GM23338 (cell line): ENCODE results near the gene PCDHGA5. TPM values are rescaled to one million over a fixed set of nuclear protein-coding genes. Genes with fewer than 3 reads are reported as not detected.
"Not testable (repeated sequence)": the region's sequence is repeated elsewhere in the genome, so short reads cannot be mapped to it uniquely, and the experiment has no call there.

Experiments used
- ATAC-seq: fragments of 200-7000 bp; cut with Tn5 transposase; 3 replicates; pipeline ENCODE4 v1.9.1; 2020
- DNase-seq: peaks from one replicate; pipeline ENCODE4 v3.0.0-alpha.2; 2015; ENCODE audit warnings: low spot score
- H2AFZ ChIP-seq: fragments of 200-600 bp; sonication (generic); 2 replicates; pipeline ENCODE4 v1.8.0; 2016; ENCODE audit warnings: antibody characterized with exemption, mild to moderate bottlenecking, moderate library complexity
- H3F3A ChIP-seq: fragments of 200-600 bp; sonication (generic); replicated peaks from 2 replicates; pipeline ENCODE4 v1.8.0; 2017; ENCODE audit warnings: antibody characterized with exemption, mixed run types, low read depth
- H3K27ac ChIP-seq: fragments of 200-600 bp; sonication (generic); 2 replicates; pipeline ENCODE4 v1.6.1; 2016; ENCODE audit warnings: low read depth
- H3K27me3 ChIP-seq: fragments of 200-600 bp; sonication (generic); 2 replicates; pipeline ENCODE4 v1.8.0; 2016; ENCODE audit warnings: mild to moderate bottlenecking, mixed run types, moderate library complexity; ENCODE audit not compliant: insufficient read depth
- H3K36me3 ChIP-seq: fragments of 200-600 bp; sonication (generic); 2 replicates; pipeline ENCODE4 v1.8.0; 2016; ENCODE audit warnings: mild to moderate bottlenecking; ENCODE audit not compliant: insufficient read depth
- H3K4me1 ChIP-seq: fragments of 200-600 bp; sonication (generic); 2 replicates; pipeline ENCODE4 v1.8.0; 2016; ENCODE audit warnings: mild to moderate bottlenecking, moderate library complexity; ENCODE audit not compliant: insufficient read depth
- H3K4me2 ChIP-seq: fragments of 200-600 bp; sonication (generic); 2 replicates; pipeline ENCODE4 v1.7.1; 2017; ENCODE audit warnings: mixed run types
- H3K4me3 ChIP-seq: fragments of 200-600 bp; sonication (generic); 2 replicates; pipeline ENCODE4 v1.6.1; 2016; ENCODE audit warnings: mixed run types
- H3K79me2 ChIP-seq: fragments of 200-600 bp; sonication (generic); replicated peaks from 2 replicates; pipeline ENCODE4 v1.8.0; 2017; ENCODE audit warnings: mild to moderate bottlenecking; ENCODE audit not compliant: insufficient read depth
- H3K9me2 ChIP-seq: fragments of 200-600 bp; sonication (generic); 2 replicates; pipeline ENCODE4 v1.8.0; 2017; ENCODE audit not compliant: insufficient read depth
- H4K20me1 ChIP-seq: fragments of 200-600 bp; sonication (generic); replicated peaks from 2 replicates; pipeline ENCODE4 v1.8.0; 2017; ENCODE audit warnings: mild to moderate bottlenecking; ENCODE audit not compliant: insufficient read depth
- H3K27ac Mint-ChIP-seq: 2 replicates; pipeline ENCODE4 v1.8.0; 2020; ENCODE audit warnings: inconsistent platforms, mild to moderate bottlenecking, moderate library complexity, mixed read lengths
- H3K27me3 Mint-ChIP-seq: 3 replicates; pipeline ENCODE4 v1.8.0; 2022; ENCODE audit warnings: low read depth, mild to moderate bottlenecking, moderate library complexity, mixed read lengths, inconsistent platforms; ENCODE audit not compliant: insufficient read depth, poor library complexity
- H3K36me3 Mint-ChIP-seq: 3 replicates; pipeline ENCODE4 v1.8.0; 2021; ENCODE audit warnings: low read depth, mild to moderate bottlenecking, inconsistent platforms, moderate library complexity, mixed read lengths
- H3K4me1 Mint-ChIP-seq: 3 replicates; pipeline ENCODE4 v1.8.0; 2020; ENCODE audit warnings: mild to moderate bottlenecking, inconsistent platforms, mixed read lengths
- H3K4me3 Mint-ChIP-seq: 3 replicates; pipeline ENCODE4 v1.8.0; 2021; ENCODE audit warnings: moderate library complexity, mild to moderate bottlenecking, inconsistent platforms, mixed read lengths
- H3K9me3 Mint-ChIP-seq: 3 replicates; pipeline ENCODE4 v1.8.0; 2020; ENCODE audit warnings: moderate library complexity, mild to moderate bottlenecking, inconsistent platforms, mixed read lengths
- EZH2phosphoT487 ChIP-seq: fragments of 200-600 bp; sonication (generic); IDR thresholded peaks from one replicate; pipeline ENCODE4 v1.8.1; 2018; ENCODE audit warnings: antibody characterized with exemption; ENCODE audit not compliant: unreplicated experiment
- REST ChIP-seq: IDR thresholded peaks from one replicate; pipeline ENCODE4 v1.6.1; 2018; ENCODE audit warnings: antibody characterized with exemption; ENCODE audit not compliant: unreplicated experiment
- polyA plus RNA-seq: library from polyadenylated mRNA; unstranded; fragments of >200 nt; fragmentation: Nextera tagmentation; extraction: Ambion mirVana; gene quantifications from 2 replicates; pipeline ENCODE4 v1.2.1, GENCODE V29; 2016
- total RNA-seq: library from RNA; depleted of rRNA; stranded (reverse); fragments of >200 nt; shearing (Covaris generic); gene quantifications from 2 replicates; pipeline ENCODE4 v1.2.3, GENCODE V29; 2014; rRNA removed

The PCDHGA5 gene
- total and polyA plus RNA-seq, 2 experiments from 2014 or later, result 0.55 to 3.1 TPM

- peak overlapping the region; percentile 45; the same call in 1 of the 2 replicates for H3K4me2 ChIP-seq
- H4K20me1 ChIP-seq, result peaks cover 7% of the 10 kb centered on the region; the same call in 1 of the 2 replicates
- no peaks in the 10 kb centered on the region for H3K36me3 ChIP-seq
- no peaks in the 10 kb centered on the region for H3K9me2 ChIP-seq
- ATAC-seq (peak; percentile 65), DNase-seq (no peak)
- Mint-ChIP-seq H3K4me3 (peak overlapping the region; percentile 90), H3K4me1 (peaks cover 17% of the 10 kb centered on the region), H3K36me3 (peaks cover 50% of the 10 kb centered on the region), H3K9me3 (peaks cover 47% of the 10 kb centered on the region), H3K27me3 (peaks cover 28% of the 10 kb centered on the region), H3K27ac (peak overlapping the region; percentile 89; the same call in 1 of the 2 replicates)
- no peak overlapping the region for H3K27ac ChIP-seq
- peaks cover 12% of the 10 kb centered on the region for H3K27me3 ChIP-seq
- peak overlapping the region; percentile 40; the same call in 1 of the 2 replicates for H3K4me3 ChIP-seq
- H3F3A ChIP-seq, result no peaks in the 10 kb centered on the region
- H3K79me2 ChIP-seq, result 0 out of 2 replicates have a peak, but pooled peaks cover 2% of the 10 kb centered on the region
- no peak overlapping the region; the same call in 1 of the 2 replicates for H2AFZ ChIP-seq
- H3K4me1 ChIP-seq, result peaks cover 2% of the 10 kb centered on the region
- TF ChIP-seq EZH2phosphoT487, result no peak
Observed at GRCh38 chr5:141413540-141414069, 49.6 kb downstream of the PCDHGA5 start.

- H3K27ac ChIP-seq, H2AFZ ChIP-seq, H3K79me2 ChIP-seq, H3F3A ChIP-seq, H3K36me3 ChIP-seq, ATAC-seq, H3K4me3 ChIP-seq, H4K20me1 ChIP-seq, H3K4me2 ChIP-seq, DNase-seq, H3K9me2 ChIP-seq, H3K4me1 ChIP-seq, H3K27me3 ChIP-seq, H3K27ac Mint-ChIP-seq: not testable (repeated sequence)
- TF ChIP-seq REST, result peak; percentile 39
- peaks cover 51% of the 10 kb centered on the region for H3K9me3 Mint-ChIP-seq
- peaks cover 26% of the 10 kb centered on the region for H3K27me3 Mint-ChIP-seq
- H3K4me1 Mint-ChIP-seq, result peaks cover 14% of the 10 kb centered on the region
- peaks cover 55% of the 10 kb centered on the region for H3K36me3 Mint-ChIP-seq
- H3K4me3 Mint-ChIP-seq, result peak overlapping the region; percentile 11; the same call in 2 of the 3 replicates
Observed at GRCh38 chr5:141414548-141415274, 50.7 kb downstream of the PCDHGA5 start.

GRCh38 chr5:141415275-141415618 lies 51.3 kb downstream of the PCDHGA5 start:
- H3K4me3 Mint-ChIP-seq, H3K4me1 ChIP-seq, H3K4me2 ChIP-seq, H3K4me3 ChIP-seq, H3F3A ChIP-seq, ATAC-seq, H3K9me2 ChIP-seq, H3K79me2 ChIP-seq, H3K27me3 ChIP-seq, DNase-seq, H3K27ac ChIP-seq, H2AFZ ChIP-seq, H3K27ac Mint-ChIP-seq, H3K36me3 ChIP-seq, H4K20me1 ChIP-seq: not testable (repeated sequence)
- H3K9me3 Mint-ChIP-seq, result peaks cover 55% of the 10 kb centered on the region
- peaks cover 17% of the 10 kb centered on the region for H3K4me1 Mint-ChIP-seq
- peaks cover 58% of the 10 kb centered on the region for H3K36me3 Mint-ChIP-seq
- H3K27me3 Mint-ChIP-seq, result peaks cover 25% of the 10 kb centered on the region

Other genes with a start within 250 kb of the PCDHGA5 start
Only the 30 nearest of the 36 such genes appear.
- 0.63 and 0.78 TPM in 2 replicates for gene PCDHB9, start 177.0 kb upstream of the PCDHGA5 start, total RNA-seq
- gene PCDHB9, start 177.0 kb upstream of the PCDHGA5 start, polyA plus RNA-seq, result 0.27 and 0.45 TPM in 2 replicates
- gene PCDHB10, start 171.8 kb upstream of the PCDHGA5 start, total RNA-seq, result 0.89 and 2.7 TPM in 2 replicates
- gene PCDHB10, start 171.8 kb upstream of the PCDHGA5 start, polyA plus RNA-seq, result 1.6 and 1.7 TPM in 2 replicates
- 0.47 and 1.3 TPM in 2 replicates for gene PCDHB11, start 164.5 kb upstream of the PCDHGA5 start, total RNA-seq
- 0.19 and 0.33 TPM in 2 replicates for gene PCDHB11, start 164.5 kb upstream of the PCDHGA5 start, polyA plus RNA-seq
- 3.7 and 4.3 TPM in 2 replicates for gene PCDHB12, start 155.4 kb upstream of the PCDHGA5 start, total RNA-seq
- 0.80 and 1.3 TPM in 2 replicates for gene PCDHB12, start 155.4 kb upstream of the PCDHGA5 start, polyA plus RNA-seq
- 2.4 and 3.5 TPM in 2 replicates for gene PCDHB13, start 150.2 kb upstream of the PCDHGA5 start, total RNA-seq
- gene PCDHB13, start 150.2 kb upstream of the PCDHGA5 start, polyA plus RNA-seq, result 0.87 and 1.1 TPM in 2 replicates
- gene PCDHB14, start 140.8 kb upstream of the PCDHGA5 start, total RNA-seq, result 3.2 and 4.1 TPM in 2 replicates
- 0.71 and 0.83 TPM in 2 replicates for gene PCDHB14, start 140.8 kb upstream of the PCDHGA5 start, polyA plus RNA-seq
- gene PCDHB15, start 118.8 kb upstream of the PCDHGA5 start, total RNA-seq, result 8.0 and 12.1 TPM in 2 replicates
- gene PCDHB15, start 118.8 kb upstream of the PCDHGA5 start, polyA plus RNA-seq, result 4.9 and 6.1 TPM in 2 replicates
- gene SLC25A2, start 60.1 kb upstream of the PCDHGA5 start, total RNA-seq, result not detected in 2 replicates
- not detected in 2 replicates for gene SLC25A2, start 60.1 kb upstream of the PCDHGA5 start, polyA plus RNA-seq
- 92.0 and 107 TPM in 2 replicates for gene TAF7, start 43.4 kb upstream of the PCDHGA5 start, total RNA-seq
- 187 and 217 TPM in 2 replicates for gene TAF7, start 43.4 kb upstream of the PCDHGA5 start, polyA plus RNA-seq
- 1.7 and 2.2 TPM in 2 replicates for gene PCDHGA1, start 33.6 kb upstream of the PCDHGA5 start, total RNA-seq
- gene PCDHGA1, start 33.6 kb upstream of the PCDHGA5 start, polyA plus RNA-seq, result 0.07 and 0.39 TPM in 2 replicates
- gene PCDHGA2, start 25.4 kb upstream of the PCDHGA5 start, total RNA-seq, result 0.82 and 1.0 TPM in 2 replicates
- 0.17 and 0.45 TPM in 2 replicates for gene PCDHGA2, start 25.4 kb upstream of the PCDHGA5 start, polyA plus RNA-seq
- gene PCDHGA3, start 20.3 kb upstream of the PCDHGA5 start, total RNA-seq, result 0.90 and 1.2 TPM in 2 replicates
- gene PCDHGA3, start 20.3 kb upstream of the PCDHGA5 start, polyA plus RNA-seq, result 0.28 and 0.63 TPM in 2 replicates
- gene PCDHGB1, start 14.1 kb upstream of the PCDHGA5 start, total RNA-seq, result 8.9 and 9.1 TPM in 2 replicates
- 0.52 and 0.74 TPM in 2 replicates for gene PCDHGB1, start 14.1 kb upstream of the PCDHGA5 start, polyA plus RNA-seq
- 4.2 and 7.2 TPM in 2 replicates for gene PCDHGA4, start 9.1 kb upstream of the PCDHGA5 start, total RNA-seq
- gene PCDHGA4, start 9.1 kb upstream of the PCDHGA5 start, polyA plus RNA-seq, result 0.33 and 0.99 TPM in 2 replicates
- gene PCDHGB2, start 4.2 kb upstream of the PCDHGA5 start, total RNA-seq, result 5.0 and 5.8 TPM in 2 replicates
- gene PCDHGB2, start 4.2 kb upstream of the PCDHGA5 start, polyA plus RNA-seq, result 0.87 and 1.2 TPM in 2 replicates
- gene PCDHGB3, start 6.1 kb downstream of the PCDHGA5 start, total RNA-seq, result 4.8 and 5.8 TPM in 2 replicates
- gene PCDHGB3, start 6.1 kb downstream of the PCDHGA5 start, polyA plus RNA-seq, result 0.24 and 0.26 TPM in 2 replicates
- 4.5 and 4.8 TPM in 2 replicates for gene PCDHGA6, start 9.7 kb downstream of the PCDHGA5 start, total RNA-seq
- gene PCDHGA6, start 9.7 kb downstream of the PCDHGA5 start, polyA plus RNA-seq, result 0.99 and 1.2 TPM in 2 replicates
- gene PCDHGA7, start 18.6 kb downstream of the PCDHGA5 start, total RNA-seq, result 2.9 and 4.4 TPM in 2 replicates
- 0.44 and 0.50 TPM in 2 replicates for gene PCDHGA7, start 18.6 kb downstream of the PCDHGA5 start, polyA plus RNA-seq
- 13.0 and 16.6 TPM in 2 replicates for gene PCDHGB4, start 23.5 kb downstream of the PCDHGA5 start, total RNA-seq
- 3.0 and 3.5 TPM in 2 replicates for gene PCDHGB4, start 23.5 kb downstream of the PCDHGA5 start, polyA plus RNA-seq
- 4.6 and 5.3 TPM in 2 replicates for gene PCDHGA8, start 28.5 kb downstream of the PCDHGA5 start, total RNA-seq
- gene PCDHGA8, start 28.5 kb downstream of the PCDHGA5 start, polyA plus RNA-seq, result 0.70 and 1.1 TPM in 2 replicates
- 15.7 and 18.5 TPM in 2 replicates for gene PCDHGB5, start 33.8 kb downstream of the PCDHGA5 start, total RNA-seq
- gene PCDHGB5, start 33.8 kb downstream of the PCDHGA5 start, polyA plus RNA-seq, result 1.7 and 2.5 TPM in 2 replicates
- 5.5 and 7.8 TPM in 2 replicates for gene PCDHGA9, start 38.6 kb downstream of the PCDHGA5 start, total RNA-seq
- gene PCDHGA9, start 38.6 kb downstream of the PCDHGA5 start, polyA plus RNA-seq, result 0.50 and 0.54 TPM in 2 replicates
- gene PCDHGB6, start 43.9 kb downstream of the PCDHGA5 start, total RNA-seq, result 7.1 and 8.1 TPM in 2 replicates
- gene PCDHGB6, start 43.9 kb downstream of the PCDHGA5 start, polyA plus RNA-seq, result 1.6 and 2.8 TPM in 2 replicates
- 3.4 and 6.5 TPM in 2 replicates for gene PCDHGA10, start 48.8 kb downstream of the PCDHGA5 start, total RNA-seq
- 1.6 and 2.1 TPM in 2 replicates for gene PCDHGA10, start 48.8 kb downstream of the PCDHGA5 start, polyA plus RNA-seq
- 5.8 and 11.7 TPM in 2 replicates for gene PCDHGB7, start 53.5 kb downstream of the PCDHGA5 start, total RNA-seq
- 0.94 and 1.4 TPM in 2 replicates for gene PCDHGB7, start 53.5 kb downstream of the PCDHGA5 start, polyA plus RNA-seq
- gene PCDHGA11, start 56.9 kb downstream of the PCDHGA5 start, total RNA-seq, result 8.9 and 10.7 TPM in 2 replicates
- 2.3 and 3.0 TPM in 2 replicates for gene PCDHGA11, start 56.9 kb downstream of the PCDHGA5 start, polyA plus RNA-seq
- gene PCDHGA12, start 66.3 kb downstream of the PCDHGA5 start, total RNA-seq, result 3.3 and 3.5 TPM in 2 replicates
- gene PCDHGA12, start 66.3 kb downstream of the PCDHGA5 start, polyA plus RNA-seq, result 0.68 TPM in 2 replicates
- gene PCDHGC3, start 111.8 kb downstream of the PCDHGA5 start, total RNA-seq, result 12.9 and 13.3 TPM in 2 replicates
- gene PCDHGC3, start 111.8 kb downstream of the PCDHGA5 start, polyA plus RNA-seq, result 13.8 and 14.4 TPM in 2 replicates
- gene PCDHGC4, start 120.9 kb downstream of the PCDHGA5 start, total RNA-seq, result 2.3 and 3.0 TPM in 2 replicates
- 0.31 TPM in 1 of 2 replicates, not detected in the other for gene PCDHGC4, start 120.9 kb downstream of the PCDHGA5 start, polyA plus RNA-seq
- 0.54 and 1.5 TPM in 2 replicates for gene PCDHGC5, start 124.9 kb downstream of the PCDHGA5 start, total RNA-seq
- 0.16 TPM in 1 of 2 replicates, not detected in the other for gene PCDHGC5, start 124.9 kb downstream of the PCDHGA5 start, polyA plus RNA-seq